K562 (cell line): ENCODE data around the gene PNMT. TPM values are rescaled to one million over a fixed set of nuclear protein-coding genes. Genes with fewer than 3 reads are reported as not detected.
A peak's percentile ranks its signal among the peaks of the same experiment; 100 is the strongest.

Experiments
- ARID2 ChIP-seq: fragments of 450-650 bp; IDR thresholded peaks from 2 replicates; pipeline ENCODE4 v1.6.1; 2017; ENCODE audit warnings: antibody characterized with exemption, mild to moderate bottlenecking
- CREM ChIP-seq: IDR thresholded peaks from 2 replicates; pipeline ENCODE4 v1.6.1; 2014; ENCODE audit warnings: antibody characterized with exemption, low read depth
- HNRNPLL ChIP-seq: fragments of 200-400 bp; formaldehyde crosslinking; IDR thresholded peaks from 2 replicates; pipeline ENCODE4 v1.6.1; 2017; ENCODE audit warnings: low read length, low read depth, mild to moderate bottlenecking; ENCODE audit not compliant: poor library complexity, severe bottlenecking
- ILK ChIP-seq: fragments of 450-650 bp; IDR thresholded peaks from 2 replicates; pipeline ENCODE4 v1.6.1; 2016; ENCODE audit warnings: missing genetic modification characterization, low read depth, mild to moderate bottlenecking, missing compliant biosample characterization, moderate library complexity, borderline replicate concordance
- KLF16 ChIP-seq: IDR thresholded peaks from 2 replicates; pipeline ENCODE4 v1.6.1; 2016; ENCODE audit warnings: antibody characterized with exemption
- L3MBTL2 ChIP-seq: fragments of 450-650 bp; IDR thresholded peaks from 2 replicates; pipeline ENCODE4 v1.6.1; 2016; ENCODE audit warnings: mild to moderate bottlenecking, moderate library complexity
- MLLT1 ChIP-seq, 2 experiments: fragments of 450-650 bp; IDR thresholded peaks; 2 replicates each; pipeline ENCODE4 v1.6.1; 2016
- PRPF4 ChIP-seq: fragments of 200-400 bp; formaldehyde crosslinking; IDR thresholded peaks from one replicate; pipeline ENCODE4 v1.6.1; 2017; ENCODE audit warnings: low read length, low read depth, mild to moderate bottlenecking; ENCODE audit not compliant: insufficient read depth, poor library complexity, severe bottlenecking
- REST ChIP-seq, 2 experiments: fragments of 450-650 bp; formaldehyde crosslinking in 1 of 2; IDR thresholded peaks; 2 replicates each; pipeline versions ENCODE4 v1.4.0 to v1.6.1; 2014 to 2020; ENCODE audit warnings: mild to moderate bottlenecking in 2 of 2, borderline replicate concordance in 1 of 2, low read depth in 1 of 2
- SP1 ChIP-seq: sonication (generic); formaldehyde crosslinking; IDR thresholded peaks from 2 replicates; pipeline ENCODE4 v1.8.1; 2022; ENCODE audit warnings: mild to moderate bottlenecking, missing genetic modification reagents
- STAG1 ChIP-seq: sonication (generic); formaldehyde crosslinking; IDR thresholded peaks from 2 replicates; pipeline ENCODE4 v1.5.0; 2020; ENCODE audit warnings: missing genetic modification reagents, borderline replicate concordance
- XRCC5 ChIP-seq: fragments of 200-400 bp; formaldehyde crosslinking; IDR thresholded peaks from 2 replicates; pipeline ENCODE4 v1.6.1; 2017; ENCODE audit warnings: low read depth, mild to moderate bottlenecking, low read length
- ZBTB26 ChIP-seq: fragments of 450-650 bp; formaldehyde crosslinking; IDR thresholded peaks from 2 replicates; pipeline ENCODE4 v1.4.0; 2022; ENCODE audit warnings: missing genetic modification characterization
- ZBTB7A ChIP-seq: IDR thresholded peaks from 2 replicates; pipeline ENCODE4 v1.6.1; 2011; ENCODE audit warnings: low read depth, mild to moderate bottlenecking, low read length, moderate library complexity, borderline replicate concordance; ENCODE audit not compliant: control insufficient read depth
- ZNF184 ChIP-seq: sonication (generic); formaldehyde crosslinking; IDR thresholded peaks from 2 replicates; pipeline ENCODE4 v1.5.0; 2020; ENCODE audit warnings: missing genetic modification reagents
- polyA plus RNA-seq, 8 experiments: library from polyadenylated mRNA; depleted of rRNA in 4 of 8; stranded (reverse) in 5 of 8; unstranded in 3 of 8; fragments of >200 nt; fragmentation: Nextera tagmentation in 2 of 8; fragmentation: Illumina TruSeq in 1 of 8; extraction: Ambion mirVana in 2 of 8; extraction: Trizol in 1 of 8; gene quantifications; 2 replicates each; pipeline versions ENCODE4 v1.2.1 to v1.2.3, GENCODE V29; 2011 to 2014; ENCODE audit warnings: inconsistent platforms in 1 of 8, missing spikeins in 1 of 8
- total RNA-seq, 7 experiments: library from RNA; depleted of rRNA in 6 of 7; stranded (reverse); fragments of >200 nt in 6 of 7; fragmentation: Illumina TruSeq in 2 of 7; extraction: Trizol in 2 of 7; gene quantifications; 2 replicates each; pipeline versions ENCODE4 v1.2.1 to v1.2.3, GENCODE V29; 2011 to 2021; ENCODE audit warnings: low replicate concordance in 1 of 7

PNMT gene
- total and polyA plus RNA-seq, 9 of the 15 experiments (the other 6 are each of a cell fraction or from before 2014, with no cell fraction given), result 0.55 to 18.1 (median 5.8) TPM

GRCh38 chr17:39621523-39622379 is 46.5 kb upstream of the PNMT start (continued):
- TF ChIP-seq ZBTB7A (peak; percentile 60; the same call in 1 of the 2 replicates), MLLT1 (IDR thresholded peaks at IDR 0.05) (peak in 1 of 2 experiments; percentile 97; a peak in 2 of 4 replicates), ZBTB26 (CRISPR knock-in tag) (no peak), HNRNPLL (peak; percentile 23), REST (IDR thresholded peaks at IDR 0.05; ENCODE audit: borderline replicate concordance) (peak; percentile 97), REST (CRISPR knock-in tag; IDR thresholded peaks at IDR 0.05; ENCODE audit: low read depth) (peak; percentile 80; the same call in 1 of the 2 replicates), XRCC5 (peak; percentile 94; the same call in 1 of the 2 replicates), ILK (no peak), SP1 (CRISPR knock-in tag) (peak; percentile 63), STAG1 (CRISPR knock-in tag) (peak; percentile 75; the same call in 1 of the 2 replicates), ZNF184 (no peak), KLF16 (peak; percentile 82), ARID2 (peak; percentile 85), CREM (peak; percentile 64; the same call in 1 of the 2 replicates), PRPF4 (no peak), L3MBTL2 (peak; percentile 23; the same call in 1 of the 2 replicates)
